GM23338 (cell line): ENCODE measurements around the gene ACVRL1. TPM values are rescaled to one million over a fixed set of nuclear protein-coding genes. Genes with fewer than 3 reads are reported as not detected.

Source experiments
- ATAC-seq: fragments of 200-7000 bp; cut with Tn5 transposase; 3 replicates; pipeline ENCODE4 v1.9.1; 2020
- DNase-seq: peaks from one replicate; pipeline ENCODE4 v3.0.0-alpha.2; 2015; ENCODE audit warnings: low spot score
- H2AFZ ChIP-seq: fragments of 200-600 bp; sonication (generic); 2 replicates; pipeline ENCODE4 v1.8.0; 2016; ENCODE audit warnings: antibody characterized with exemption, mild to moderate bottlenecking, moderate library complexity
- H3F3A ChIP-seq: fragments of 200-600 bp; sonication (generic); replicated peaks from 2 replicates; pipeline ENCODE4 v1.8.0; 2017; ENCODE audit warnings: antibody characterized with exemption, mixed run types, low read depth
- H3K27ac ChIP-seq: fragments of 200-600 bp; sonication (generic); 2 replicates; pipeline ENCODE4 v1.6.1; 2016; ENCODE audit warnings: low read depth
- H3K27me3 ChIP-seq: fragments of 200-600 bp; sonication (generic); 2 replicates; pipeline ENCODE4 v1.8.0; 2016; ENCODE audit warnings: mild to moderate bottlenecking, mixed run types, moderate library complexity; ENCODE audit not compliant: insufficient read depth
- H3K36me3 ChIP-seq: fragments of 200-600 bp; sonication (generic); 2 replicates; pipeline ENCODE4 v1.8.0; 2016; ENCODE audit warnings: mild to moderate bottlenecking; ENCODE audit not compliant: insufficient read depth
- H3K4me1 ChIP-seq: fragments of 200-600 bp; sonication (generic); 2 replicates; pipeline ENCODE4 v1.8.0; 2016; ENCODE audit warnings: mild to moderate bottlenecking, moderate library complexity; ENCODE audit not compliant: insufficient read depth
- H3K4me2 ChIP-seq: fragments of 200-600 bp; sonication (generic); 2 replicates; pipeline ENCODE4 v1.7.1; 2017; ENCODE audit warnings: mixed run types
- H3K4me3 ChIP-seq: fragments of 200-600 bp; sonication (generic); 2 replicates; pipeline ENCODE4 v1.6.1; 2016; ENCODE audit warnings: mixed run types
- H3K79me2 ChIP-seq: fragments of 200-600 bp; sonication (generic); replicated peaks from 2 replicates; pipeline ENCODE4 v1.8.0; 2017; ENCODE audit warnings: mild to moderate bottlenecking; ENCODE audit not compliant: insufficient read depth
- H3K9me2 ChIP-seq: fragments of 200-600 bp; sonication (generic); 2 replicates; pipeline ENCODE4 v1.8.0; 2017; ENCODE audit not compliant: insufficient read depth
- H4K20me1 ChIP-seq: fragments of 200-600 bp; sonication (generic); replicated peaks from 2 replicates; pipeline ENCODE4 v1.8.0; 2017; ENCODE audit warnings: mild to moderate bottlenecking; ENCODE audit not compliant: insufficient read depth
- H3K27ac Mint-ChIP-seq: 2 replicates; pipeline ENCODE4 v1.8.0; 2020; ENCODE audit warnings: inconsistent platforms, mild to moderate bottlenecking, moderate library complexity, mixed read lengths
- H3K27me3 Mint-ChIP-seq: 3 replicates; pipeline ENCODE4 v1.8.0; 2022; ENCODE audit warnings: low read depth, mild to moderate bottlenecking, moderate library complexity, mixed read lengths, inconsistent platforms; ENCODE audit not compliant: insufficient read depth, poor library complexity
- H3K36me3 Mint-ChIP-seq: 3 replicates; pipeline ENCODE4 v1.8.0; 2021; ENCODE audit warnings: low read depth, mild to moderate bottlenecking, inconsistent platforms, moderate library complexity, mixed read lengths
- H3K4me1 Mint-ChIP-seq: 3 replicates; pipeline ENCODE4 v1.8.0; 2020; ENCODE audit warnings: mild to moderate bottlenecking, inconsistent platforms, mixed read lengths
- H3K4me3 Mint-ChIP-seq: 3 replicates; pipeline ENCODE4 v1.8.0; 2021; ENCODE audit warnings: moderate library complexity, mild to moderate bottlenecking, inconsistent platforms, mixed read lengths
- H3K9me3 Mint-ChIP-seq: 3 replicates; pipeline ENCODE4 v1.8.0; 2020; ENCODE audit warnings: moderate library complexity, mild to moderate bottlenecking, inconsistent platforms, mixed read lengths
- CREB1 ChIP-seq: fragments of 250-450 bp; sonication (Bioruptor Pico); IDR thresholded peaks from 2 replicates; pipeline ENCODE4 v1.5.0; 2020; ENCODE audit warnings: low read depth, mild to moderate bottlenecking, moderate library complexity
- CTCF ChIP-seq, 2 experiments: fragments of 200-600 bp in 1 of 2; sonication (generic) in 1 of 2; conservative IDR thresholded peaks; 2 replicates each; pipeline versions ENCODE4 v1.5.1 to v1.6.1; 2016 to 2017; ENCODE audit warnings: antibody characterized with exemption in 2 of 2, low read depth in 2 of 2, mild to moderate bottlenecking in 2 of 2, moderate library complexity in 1 of 2
- ETS1 ChIP-seq: IDR thresholded peaks from 2 replicates; pipeline ENCODE4 v1.6.1; 2016; ENCODE audit warnings: antibody characterized with exemption
- EZH2 ChIP-seq: fragments of 200-600 bp; sonication (generic); IDR thresholded peaks from one replicate; pipeline ENCODE4 v1.8.0; 2017; ENCODE audit warnings: antibody characterized with exemption, mild to moderate bottlenecking, low read depth; ENCODE audit not compliant: unreplicated experiment
- JUNB ChIP-seq: IDR thresholded peaks from one replicate; pipeline ENCODE4 v1.6.1; 2016; ENCODE audit warnings: antibody characterized with exemption; ENCODE audit not compliant: unreplicated experiment
- POLR2AphosphoS5 ChIP-seq: IDR thresholded peaks from 2 replicates; pipeline ENCODE4 v1.6.1; 2016; ENCODE audit warnings: antibody characterized with exemption, low read depth
- REST ChIP-seq: IDR thresholded peaks from one replicate; pipeline ENCODE4 v1.6.1; 2018; ENCODE audit warnings: antibody characterized with exemption; ENCODE audit not compliant: unreplicated experiment
- STAT1 ChIP-seq: IDR thresholded peaks from one replicate; pipeline ENCODE4 v1.6.1; 2016; ENCODE audit warnings: antibody characterized with exemption; ENCODE audit not compliant: unreplicated experiment
- ZNF114 ChIP-seq: fragments of 250-450 bp; sonication (Bioruptor Pico); IDR thresholded peaks from 2 replicates; pipeline ENCODE4 v1.5.0; 2020; ENCODE audit warnings: mild to moderate bottlenecking, moderate library complexity
- ZNF331 ChIP-seq: fragments of 250-450 bp; sonication (Bioruptor Pico); IDR thresholded peaks from 2 replicates; pipeline ENCODE4 v1.5.0; 2020; ENCODE audit warnings: low read depth, mild to moderate bottlenecking, moderate library complexity
- polyA plus RNA-seq: library from polyadenylated mRNA; unstranded; fragments of >200 nt; fragmentation: Nextera tagmentation; extraction: Ambion mirVana; gene quantifications from 2 replicates; pipeline ENCODE4 v1.2.1, GENCODE V29; 2016
- total RNA-seq: library from RNA; depleted of rRNA; stranded (reverse); fragments of >200 nt; shearing (Covaris generic); gene quantifications from 2 replicates; pipeline ENCODE4 v1.2.3, GENCODE V29; 2014

ACVRL1 gene
- total and polyA plus RNA-seq, 2 experiments from 2014 or later, result 0.28 TPM; not detected in 1

- TF ChIP-seq REST, result no peak
- TF ChIP-seq ZNF114 (CRISPR knock-in tag), result no peak
These were observed 44.8 kb downstream of the ACVRL1 start (continued) for GRCh38 chr12:51951843-51952722.

GRCh38 chr12:51953089-51953488 is 45.8 kb downstream of the ACVRL1 start:
- H3K27ac ChIP-seq, result no peak overlapping the region
- no peaks in the 10 kb centered on the region for H3K36me3 Mint-ChIP-seq
- no peak overlapping the region for H2AFZ ChIP-seq
- H3K27me3 Mint-ChIP-seq, result peaks cover 26% of the 10 kb centered on the region
- peaks cover 72% of the 10 kb centered on the region for H3K27me3 ChIP-seq
- ATAC-seq (no peak), DNase-seq (no peak)
- H3K36me3 ChIP-seq, result no peaks in the 10 kb centered on the region
- H3K4me1 ChIP-seq, result peaks cover 10% of the 10 kb centered on the region
- no peaks in the 10 kb centered on the region for H3K9me3 Mint-ChIP-seq
- H3K4me3 ChIP-seq, result peak overlapping the region; percentile 90; the same call in 1 of the 2 replicates
- H3K4me2 ChIP-seq, result peak overlapping the region; percentile 99
- no peaks in the 10 kb centered on the region for H3K9me2 ChIP-seq
- H3K27ac Mint-ChIP-seq, result no peak overlapping the region
- 0 out of 2 replicates have a peak, but pooled peaks cover 4% of the 10 kb centered on the region for H3F3A ChIP-seq
- H3K4me1 Mint-ChIP-seq, result peaks cover 20% of the 10 kb centered on the region
- H4K20me1 ChIP-seq, result peaks cover 38% of the 10 kb centered on the region
- peaks cover 47% of the 10 kb centered on the region for H3K79me2 ChIP-seq
- H3K4me3 Mint-ChIP-seq, result peak overlapping the region; percentile 83
- no peak for TF ChIP-seq JUNB
- TF ChIP-seq EZH2, result no peak
- TF ChIP-seq REST, result no peak
- no peak for TF ChIP-seq POLR2AphosphoS5
- no peak for TF ChIP-seq ZNF114 (CRISPR knock-in tag)
- TF ChIP-seq CTCF (conservative IDR thresholded peaks at IDR 0.05; ENCODE audit: low read depth in 2 of 2), result no peak
- no peak for TF ChIP-seq STAT1
- TF ChIP-seq CREB1 (CRISPR knock-in tag), result no peak
- TF ChIP-seq ETS1, result no peak
- TF ChIP-seq ZNF331 (CRISPR knock-in tag), result no peak
